HT1080 (cell line): ENCODE results near the gene LRMDA. TPM values are rescaled to one million over a fixed set of nuclear protein-coding genes. Genes with fewer than 3 reads are reported as not detected.
"Not testable (repeated sequence)": the region's sequence is repeated elsewhere in the genome, so short reads cannot be mapped to it uniquely, and the experiment has no call there.

Experiments
- DNase-seq: peaks from one replicate; pipeline ENCODE4 v3.0.0-alpha.2; 2015; ENCODE audit warnings: low read depth
- total RNA-seq: library from RNA; depleted of rRNA; stranded (reverse); fragments of >200 nt; shearing (Covaris generic); gene quantifications from 2 replicates; pipeline ENCODE4 v1.2.3, GENCODE V29; 2014

The LRMDA gene
- total RNA-seq, 1 experiment from 2014 or later, result not detected

GRCh38 chr10:75607576-75607975 lies 176.2 kb downstream of the LRMDA start:
- no peak for DNase-seq

GRCh38 chr10:75610183-75610582 lies 178.8 kb downstream of the LRMDA start:
- no peak for DNase-seq

GRCh38 chr10:75611172-75611992 lies 180.0 kb downstream of the LRMDA start:
- DNase-seq, result no peak

GRCh38 chr10:75611993-75612372 lies 180.6 kb downstream of the LRMDA start:
- no peak for DNase-seq

- DNase-seq, result no peak
Observed at GRCh38 chr10:75612904-75613684, 181.7 kb downstream of the LRMDA start.

- no peak for DNase-seq
Observed at GRCh38 chr10:75613685-75614504, 182.5 kb downstream of the LRMDA start.

- DNase-seq, result no peak
Observed at GRCh38 chr10:75616076-75616475, 184.7 kb downstream of the LRMDA start.

GRCh38 chr10:75616874-75617478 lies 185.6 kb downstream of the LRMDA start:
- DNase-seq, result no peak

- no peak for DNase-seq
Observed at GRCh38 chr10:75617485-75618155, 186.2 kb downstream of the LRMDA start.

- no peak for DNase-seq
Observed at GRCh38 chr10:75619635-75620034, 188.2 kb downstream of the LRMDA start.

GRCh38 chr10:75620356-75620755 lies 188.9 kb downstream of the LRMDA start:
- no peak for DNase-seq

GRCh38 chr10:75621003-75621402 lies 189.6 kb downstream of the LRMDA start:
- DNase-seq, result not testable (repeated sequence)

- no peak for DNase-seq
Observed at GRCh38 chr10:75622503-75622902, 191.1 kb downstream of the LRMDA start.

- no peak for DNase-seq
Observed at GRCh38 chr10:75623310-75624093, 192.1 kb downstream of the LRMDA start.

GRCh38 chr10:75624638-75625037 lies 193.2 kb downstream of the LRMDA start:
- DNase-seq, result no peak

- no peak for DNase-seq
Observed at GRCh38 chr10:75630746-75631145, 199.3 kb downstream of the LRMDA start.

- no peak for DNase-seq
Observed at GRCh38 chr10:75632805-75633462, 201.5 kb downstream of the LRMDA start.

GRCh38 chr10:75633568-75633967 lies 202.1 kb downstream of the LRMDA start:
- DNase-seq, result no peak

GRCh38 chr10:75634947-75635346 lies 203.5 kb downstream of the LRMDA start:
- no peak for DNase-seq
